Measurements from ENCODE around the gene ITIH3. TPM values are rescaled to one million over a fixed set of nuclear protein-coding genes. Genes with fewer than 3 reads are reported as not detected.

The ITIH3 gene
- total RNA-seq, 1 donor from 2014 or later, result not detected

GRCh38 chr3:52838561-52839267 lies 44.1 kb downstream of the ITIH3 start:
- Mint-ChIP-seq H3K27ac (ENCODE audit: unreplicated experiment) (no peak overlapping the region), H3K9me3 (ENCODE audit: unreplicated experiment) (peaks cover 8% of the 10 kb centered on the region), H3K27me3 (ENCODE audit: unreplicated experiment) (peaks cover 8% of the 10 kb centered on the region), H3K36me3 (ENCODE audit: unreplicated experiment) (no peaks in the 10 kb centered on the region), H3K4me3 (ENCODE audit: unreplicated experiment) (no peak overlapping the region), H3K4me1 (ENCODE audit: low read depth, unreplicated experiment) (peaks cover 30% of the 10 kb centered on the region)
- TF ChIP-seq CTCF (IDR thresholded peaks at IDR 0.05; ENCODE audit: partially characterized antibody, unreplicated experiment), result no peak
- DNase-seq, result no peak

DNA sequence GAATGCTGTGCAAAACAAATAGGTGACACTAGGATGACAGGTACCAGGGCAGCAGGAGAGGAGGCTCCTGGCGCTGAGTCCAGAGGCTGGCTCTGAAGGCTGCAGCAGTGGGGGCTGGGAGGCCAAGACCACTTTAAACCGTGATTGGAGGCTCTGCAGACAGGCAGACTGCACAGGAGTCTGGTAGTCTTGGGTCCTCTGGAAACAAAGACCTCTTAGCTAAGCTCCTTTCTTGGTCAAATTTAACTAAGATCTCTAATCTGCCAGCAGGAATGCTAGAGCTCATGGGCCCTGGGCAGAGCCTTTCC lies 44.6 kb downstream of the ITIH3 start:
- Mint-ChIP-seq H3K9me3 (ENCODE audit: unreplicated experiment) (peaks cover 8% of the 10 kb centered on the region), H3K4me3 (ENCODE audit: unreplicated experiment) (no peak overlapping the region), H3K27ac (ENCODE audit: unreplicated experiment) (no peak overlapping the region), H3K36me3 (ENCODE audit: unreplicated experiment) (no peaks in the 10 kb centered on the region), H3K4me1 (ENCODE audit: low read depth, unreplicated experiment) (peaks cover 30% of the 10 kb centered on the region), H3K27me3 (ENCODE audit: unreplicated experiment) (peaks cover 8% of the 10 kb centered on the region)
- no peak for DNase-seq
- TF ChIP-seq CTCF (IDR thresholded peaks at IDR 0.05; ENCODE audit: partially characterized antibody, unreplicated experiment), result no peak

DNA sequence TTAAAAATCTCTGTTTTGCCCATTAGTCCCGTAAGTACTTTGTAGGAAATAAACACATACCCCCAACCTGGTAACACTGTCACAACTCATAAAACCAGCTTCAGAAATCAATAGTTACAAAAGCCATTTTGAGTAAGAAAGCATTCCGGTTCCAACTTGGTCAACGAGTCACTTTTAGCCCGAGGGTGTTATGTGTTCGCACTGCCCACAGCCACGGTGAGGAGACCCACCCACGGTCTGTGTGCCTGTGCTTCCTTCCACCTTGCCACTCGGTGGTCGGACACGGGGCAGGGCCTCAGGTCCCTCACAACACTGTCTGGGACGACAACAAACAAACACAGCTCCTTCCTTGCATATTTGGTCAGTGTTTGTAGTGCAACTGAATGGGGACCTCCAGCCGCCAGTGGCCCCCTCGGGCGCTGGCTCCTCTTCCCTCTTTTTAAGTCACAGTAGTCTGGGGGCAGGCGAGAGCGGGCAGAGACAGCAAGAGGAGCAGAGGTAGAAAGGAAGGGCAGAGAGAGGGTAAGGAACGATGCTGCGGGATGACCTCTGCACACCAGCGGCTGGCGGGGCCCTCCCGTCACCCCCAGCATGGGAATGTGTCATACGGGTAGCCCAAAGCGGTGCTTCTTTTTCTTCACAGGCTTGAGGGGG lies 45.4 kb downstream of the ITIH3 start:
- no peak for TF ChIP-seq CTCF (IDR thresholded peaks at IDR 0.05; ENCODE audit: partially characterized antibody, unreplicated experiment)
- Mint-ChIP-seq H3K4me1 (ENCODE audit: low read depth, unreplicated experiment) (peaks cover 25% of the 10 kb centered on the region), H3K36me3 (ENCODE audit: unreplicated experiment) (no peaks in the 10 kb centered on the region), H3K4me3 (ENCODE audit: unreplicated experiment) (no peak overlapping the region), H3K27me3 (ENCODE audit: unreplicated experiment) (peaks cover 10% of the 10 kb centered on the region), H3K27ac (ENCODE audit: unreplicated experiment) (no peak overlapping the region), H3K9me3 (ENCODE audit: unreplicated experiment) (peaks cover 6% of the 10 kb centered on the region)
- no peak for DNase-seq

DNA sequence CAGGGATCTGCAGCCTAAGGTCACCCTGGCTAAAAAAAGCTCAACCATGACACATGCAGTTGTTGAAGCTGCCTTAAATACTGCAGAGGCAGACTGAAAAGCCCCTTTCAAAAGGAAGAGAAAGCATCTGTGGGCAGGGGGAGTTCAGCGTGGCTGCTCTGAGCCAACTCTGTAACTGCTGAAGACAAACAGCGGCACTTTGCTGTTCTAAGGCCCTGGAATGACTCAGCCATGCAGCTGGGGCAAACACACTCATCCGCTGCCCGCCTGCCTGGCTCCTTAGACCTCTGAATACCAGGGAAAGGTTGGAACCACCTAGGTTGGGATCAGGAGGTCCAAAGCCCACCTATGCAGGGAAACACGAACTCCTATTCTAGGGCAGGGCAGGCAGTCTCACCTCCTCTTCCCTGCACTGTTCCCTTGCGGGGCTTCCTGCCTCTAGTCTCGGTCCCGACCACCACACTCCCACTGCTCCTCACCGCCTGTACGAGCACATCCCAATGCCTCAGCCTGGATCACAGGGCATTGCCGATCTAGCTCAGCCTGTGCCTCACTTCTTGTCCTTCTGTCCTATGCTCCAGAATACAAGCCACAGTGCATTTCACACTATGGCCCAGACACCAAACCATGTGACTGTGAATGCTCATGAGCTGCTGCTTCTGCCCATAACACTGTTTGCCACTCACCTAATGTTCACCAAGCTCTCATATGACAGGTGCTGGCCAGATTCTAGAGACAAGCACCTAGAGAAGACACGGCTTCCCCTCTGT lies 46.8 kb downstream of the ITIH3 start:
- Mint-ChIP-seq H3K36me3 (ENCODE audit: unreplicated experiment) (no peaks in the 10 kb centered on the region), H3K27ac (ENCODE audit: unreplicated experiment) (no peak overlapping the region)

More for the DNA sequence above, 46.8 kb downstream of the ITIH3 start:
- Mint-ChIP-seq H3K4me1 (ENCODE audit: low read depth, unreplicated experiment) (peaks cover 24% of the 10 kb centered on the region), H3K4me3 (ENCODE audit: unreplicated experiment) (no peak overlapping the region), H3K27me3 (ENCODE audit: unreplicated experiment) (peaks cover 4% of the 10 kb centered on the region), H3K9me3 (ENCODE audit: unreplicated experiment) (peaks cover 2% of the 10 kb centered on the region)
- no peak for TF ChIP-seq CTCF (IDR thresholded peaks at IDR 0.05; ENCODE audit: partially characterized antibody, unreplicated experiment)
- no peak for DNase-seq

Measured in glutamatergic neuron (in vitro differentiated cells).